Gastrocnemius medialis (tissue), 4 donors: ENCODE results near the gene ZDHHC14. TPM values are rescaled to one million over a fixed set of nuclear protein-coding genes. Genes with fewer than 3 reads are reported as not detected.

Experiments
- ATAC-seq, 2 donors: fragments of 150-250 bp; one replicate each; pipeline ENCODE4 v1.9.1; 2016
- DNase-seq, 2 donors: peaks; one replicate each; pipeline ENCODE4 v3.0.0-alpha.2; 2019
- H3K27ac ChIP-seq, 4 donors: fragments of 200-600 bp; sonication (generic); 1 replicate in 1 of 4; 2 replicates in 3 of 4; pipeline ENCODE4 v1.5.1; 2016 to 2018; ENCODE audit warnings: mild to moderate bottlenecking in 2 of 4, moderate library complexity in 1 of 4
- H3K27me3 ChIP-seq, 3 donors: fragments of 200-600 bp; sonication (generic) in 2 of 3; 1 replicate in 1 of 3; 2 replicates in 2 of 3; pipeline versions ENCODE4 v1.5.1 to v1.6.0; 2016 to 2019; ENCODE audit warnings: mild to moderate bottlenecking in 1 of 3, moderate library complexity in 1 of 3
- H3K36me3 ChIP-seq, 2 donors: fragments of 200-600 bp; sonication (generic) in 1 of 2; one replicate each; pipeline ENCODE4 v1.5.1; 2017 to 2018
- H3K4me1 ChIP-seq, 2 donors: fragments of 200-600 bp; sonication (generic) in 1 of 2; one replicate each; pipeline ENCODE4 v1.5.1; 2016 to 2017; ENCODE audit warnings: mild to moderate bottlenecking in 2 of 2
- H3K4me3 ChIP-seq, 4 donors: fragments of 200-600 bp; sonication (generic) in 3 of 4; 1 replicate in 1 of 4; 2 replicates in 3 of 4; pipeline ENCODE4 v1.5.1; 2016 to 2019; ENCODE audit warnings: mild to moderate bottlenecking in 2 of 4
- H3K9me3 ChIP-seq, 3 donors: fragments of 200-600 bp; sonication (generic) in 2 of 3; 1 replicate in 1 of 3; 2 replicates in 2 of 3; pipeline ENCODE4 v1.5.1; 2016 to 2019
- POLR2A ChIP-seq, 2 donors: fragments of 450-650 bp; IDR thresholded peaks; one replicate each; pipeline ENCODE4 v1.6.1; 2017; ENCODE audit warnings: antibody characterized with exemption in 2 of 2, mild to moderate bottlenecking in 2 of 2, moderate library complexity in 2 of 2
- in situ Hi-C, 4 donors: fragments of 200-750 bp; cut with MboI; loops; one replicate each; pipeline versions ENCODE4 v1.15.0 to v1.8.0; 2017; ENCODE audit warnings: low sequenced_read_pairs in 4 of 4
- intact Hi-C: fragments of 100-400 bp; cut with DNase I; formaldehyde crosslinking; loops from one replicate; pipeline ENCODE4 v1.15.1; 2023; ENCODE audit warnings: low total_unique reads
- total RNA-seq, 4 donors: library from RNA; depleted of rRNA; stranded (reverse); fragments of >200 nt; gene quantifications; one replicate each; pipeline versions ENCODE4 v1.1.0 to v1.2.3, GENCODE V29; 2016
- TF ChIP-seq, protein P1 (sequence below), 5 experiments: fragments of 450-650 bp in 3 of 5; fragments of 200-600 bp in 2 of 5; sonication (generic) in 2 of 5; IDR thresholded peaks in 4 of 5; conservative IDR thresholded peaks in 1 of 5; 1 replicate in 4 of 5; 2 replicates in 1 of 5; pipeline ENCODE4 v1.5.1; 2016 to 2019; ENCODE audit warnings: antibody characterized with exemption in 5 of 5, mild to moderate bottlenecking in 3 of 5, moderate library complexity in 3 of 5

ZDHHC14 gene
- total RNA-seq, 4 donors from 2014 or later: 3.7 to 7.7 (median 5.9) TPM

DNA sequence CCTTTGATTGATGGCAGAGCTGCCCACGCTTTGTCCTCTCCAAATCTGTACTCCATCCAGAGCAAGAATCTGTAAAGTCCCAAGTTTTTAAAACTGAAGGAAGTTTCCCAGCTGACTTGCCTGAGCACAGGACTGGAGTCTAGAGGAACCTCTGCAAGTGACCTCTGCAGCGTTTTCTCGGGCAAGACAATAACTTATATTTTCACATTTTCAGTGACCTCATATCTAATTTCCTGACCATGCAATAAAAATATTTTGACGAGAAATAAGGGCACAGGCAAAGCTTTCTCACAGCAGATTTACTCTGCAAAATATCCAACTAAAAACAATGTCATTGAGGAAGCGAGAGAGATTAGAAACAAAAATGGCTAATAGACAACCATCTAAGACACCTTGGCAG is 256.5 kb downstream of the ZDHHC14 start:
- H3K27me3 ChIP-seq: no peaks in the 10 kb centered on the region
- in situ Hi-C loops (no loop called here), intact Hi-C loops (no loop called here)
- H3K9me3 ChIP-seq: no peaks in the 10 kb centered on the region
- no peak for TF ChIP-seq POLR2A (IDR thresholded peaks at IDR 0.05)
- TF ChIP-seq, protein P1, sequence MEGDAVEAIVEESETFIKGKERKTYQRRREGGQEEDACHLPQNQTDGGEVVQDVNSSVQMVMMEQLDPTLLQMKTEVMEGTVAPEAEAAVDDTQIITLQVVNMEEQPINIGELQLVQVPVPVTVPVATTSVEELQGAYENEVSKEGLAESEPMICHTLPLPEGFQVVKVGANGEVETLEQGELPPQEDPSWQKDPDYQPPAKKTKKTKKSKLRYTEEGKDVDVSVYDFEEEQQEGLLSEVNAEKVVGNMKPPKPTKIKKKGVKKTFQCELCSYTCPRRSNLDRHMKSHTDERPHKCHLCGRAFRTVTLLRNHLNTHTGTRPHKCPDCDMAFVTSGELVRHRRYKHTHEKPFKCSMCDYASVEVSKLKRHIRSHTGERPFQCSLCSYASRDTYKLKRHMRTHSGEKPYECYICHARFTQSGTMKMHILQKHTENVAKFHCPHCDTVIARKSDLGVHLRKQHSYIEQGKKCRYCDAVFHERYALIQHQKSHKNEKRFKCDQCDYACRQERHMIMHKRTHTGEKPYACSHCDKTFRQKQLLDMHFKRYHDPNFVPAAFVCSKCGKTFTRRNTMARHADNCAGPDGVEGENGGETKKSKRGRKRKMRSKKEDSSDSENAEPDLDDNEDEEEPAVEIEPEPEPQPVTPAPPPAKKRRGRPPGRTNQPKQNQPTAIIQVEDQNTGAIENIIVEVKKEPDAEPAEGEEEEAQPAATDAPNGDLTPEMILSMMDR (IDR thresholded peaks at IDR 0.05 in 4 of 5, conservative IDR thresholded peaks at IDR 0.05 in 1 of 5): no peak
- ATAC-seq (no peak), DNase-seq (no peak)
- H3K4me1 ChIP-seq: peaks cover 0 to 1% of the 10 kb centered on the region in 2 donors
- no peak overlapping the region for H3K27ac ChIP-seq
- no peak overlapping the region for H3K4me3 ChIP-seq
- H3K36me3 ChIP-seq: no peaks in the 10 kb centered on the region

DNA sequence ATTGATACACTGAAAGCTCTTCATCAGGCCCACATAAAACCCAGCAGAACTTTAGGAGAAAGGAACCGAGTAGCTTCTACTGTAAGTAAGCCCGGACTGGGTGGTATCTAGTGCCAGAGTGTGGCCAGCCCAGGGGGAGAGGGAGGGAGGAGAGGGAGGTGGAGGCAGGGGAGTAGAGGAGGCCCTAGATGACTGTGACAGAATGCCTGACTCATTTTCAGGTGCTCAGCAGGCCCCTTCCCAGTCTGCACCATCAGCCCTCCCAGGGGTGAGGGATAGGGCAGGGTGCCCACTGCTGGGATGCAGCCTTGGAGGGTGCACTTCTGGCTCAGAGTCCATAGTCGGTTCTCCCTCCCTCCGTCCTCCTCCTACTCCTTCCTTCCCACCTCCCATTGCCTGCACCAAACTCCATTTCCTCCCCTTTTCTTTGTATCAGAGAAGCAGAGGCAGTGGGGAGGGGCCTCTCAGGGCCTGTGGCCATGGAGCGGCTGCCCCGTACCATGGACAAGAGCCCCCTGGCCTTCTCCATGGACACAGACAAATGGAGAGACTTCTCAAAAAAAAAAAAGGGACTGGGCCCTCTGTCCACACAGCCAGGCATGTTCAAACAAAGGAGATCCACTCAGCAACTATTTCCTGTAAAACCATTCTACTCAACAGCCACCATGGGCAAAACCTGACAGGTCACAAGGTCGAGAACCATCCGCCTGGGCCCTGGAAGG is 257.1 kb downstream of the ZDHHC14 start:
- Histone ChIP-seq H3K36me3 (no peaks in the 10 kb centered on the region), H3K9me3 (no peaks in the 10 kb centered on the region), H3K4me3 (no peak overlapping the region), H3K4me1 (no peaks in the 10 kb centered on the region), H3K27ac (no peak overlapping the region), H3K27me3 (no peaks in the 10 kb centered on the region)
- in situ Hi-C loops: no loop called here
- intact Hi-C loops: no loop called here
- DNase-seq: no peak
- TF ChIP-seq, protein P1 (IDR thresholded peaks at IDR 0.05 in 4 of 5, conservative IDR thresholded peaks at IDR 0.05 in 1 of 5): no peak
- no peak for TF ChIP-seq POLR2A (IDR thresholded peaks at IDR 0.05)
- ATAC-seq: no peak

DNA sequence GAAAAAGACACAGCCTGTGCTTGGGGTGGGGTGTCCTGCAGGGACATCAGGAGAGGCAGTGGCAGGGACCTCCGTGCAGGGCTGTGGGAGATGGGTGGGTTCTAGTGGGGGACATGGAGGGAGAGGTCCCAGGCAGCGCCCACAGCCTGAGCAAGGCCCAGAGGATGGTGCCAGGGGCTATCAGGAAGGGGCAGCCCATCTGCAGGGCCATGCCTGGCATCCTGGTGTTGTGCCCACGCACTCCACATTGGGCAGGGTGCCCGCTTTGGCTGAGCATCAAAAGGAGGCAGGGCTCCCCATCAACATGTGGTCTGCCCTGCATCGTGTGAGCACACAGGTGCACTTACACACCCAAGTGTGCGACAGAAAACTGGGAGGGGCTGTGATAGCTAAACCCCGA is 257.8 kb downstream of the ZDHHC14 start:
- Histone ChIP-seq H3K4me1 (no peaks in the 10 kb centered on the region), H3K27ac (no peak overlapping the region), H3K4me3 (no peak overlapping the region), H3K36me3 (no peaks in the 10 kb centered on the region), H3K9me3 (no peaks in the 10 kb centered on the region), H3K27me3 (no peaks in the 10 kb centered on the region)
- no peak for TF ChIP-seq POLR2A (IDR thresholded peaks at IDR 0.05)
- TF ChIP-seq, protein P1 (IDR thresholded peaks at IDR 0.05 in 4 of 5, conservative IDR thresholded peaks at IDR 0.05 in 1 of 5): no peak
- no peak for ATAC-seq
- intact Hi-C loops (no loop called here), in situ Hi-C loops (no loop called here)
- DNase-seq: no peak

DNA sequence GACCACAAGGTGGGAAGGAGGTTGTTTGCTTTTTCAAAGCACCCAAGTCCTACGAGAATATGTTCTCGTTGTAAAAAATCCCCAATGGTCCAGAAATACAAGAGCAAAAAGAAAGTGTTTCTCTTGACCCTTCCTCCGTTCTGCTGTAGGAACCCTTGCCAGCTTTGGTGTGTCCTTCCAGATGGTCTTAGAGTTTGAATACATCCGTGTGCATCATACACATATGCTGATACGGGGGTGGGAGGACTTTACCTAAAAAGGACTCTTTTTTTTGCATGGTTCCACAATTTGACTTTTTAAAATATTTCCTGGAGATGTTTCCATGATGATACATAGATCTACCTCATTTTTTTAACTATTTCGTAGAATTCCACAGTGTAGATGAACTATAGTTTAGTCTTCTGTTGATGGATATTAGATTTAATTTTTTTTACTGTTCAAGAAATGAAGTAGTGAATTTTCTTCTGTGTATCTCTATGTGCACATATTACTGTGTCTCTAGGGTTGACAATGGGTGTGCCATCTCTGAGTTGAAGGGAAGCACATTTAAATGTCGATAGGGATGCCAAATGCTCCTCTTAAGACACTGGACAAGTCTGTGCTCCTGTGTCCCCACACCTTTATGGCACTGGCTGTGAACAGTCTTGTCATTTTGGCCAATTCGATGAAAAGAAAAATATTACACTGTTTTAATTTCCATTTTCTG is 259.9 kb downstream of the ZDHHC14 start:
- no peaks in the 10 kb centered on the region for H3K9me3 ChIP-seq
- H3K36me3 ChIP-seq: no peaks in the 10 kb centered on the region
- DNase-seq (no peak), ATAC-seq (no peak)
- no peak overlapping the region for H3K4me3 ChIP-seq
- no peaks in the 10 kb centered on the region for H3K4me1 ChIP-seq
- no peak for TF ChIP-seq POLR2A (IDR thresholded peaks at IDR 0.05)
- TF ChIP-seq, protein P1 (IDR thresholded peaks at IDR 0.05 in 4 of 5, conservative IDR thresholded peaks at IDR 0.05 in 1 of 5): no peak
- in situ Hi-C loops: no loop called here
- no peaks in the 10 kb centered on the region for H3K27me3 ChIP-seq
- H3K27ac ChIP-seq: no peak overlapping the region
- intact Hi-C loops: no loop called here
